Fibroblast of pulmonary artery (primary cell): ENCODE measurements around the gene HIPK2.
A peak's percentile ranks its signal among the peaks of the same experiment; 100 is the strongest.

Source experiments
- DNase-seq: peaks from one replicate; pipeline ENCODE4 v3.0.0-alpha.2; 2010; ENCODE audit warnings: low read depth
- H3K4me3 ChIP-seq: replicated peaks from 2 replicates; pipeline ENCODE4 v1.5.1; 2011; ENCODE audit warnings: low read depth, mild to moderate bottlenecking, control low read depth, low read length, moderate library complexity
- CTCF ChIP-seq: IDR thresholded peaks from 2 replicates; pipeline ENCODE4 v1.5.1; 2011; ENCODE audit warnings: mild to moderate bottlenecking, control low read depth, low read length, inconsistent platforms; ENCODE audit errors: missing control alignments

HIPK2 gene

GRCh38 chr7:139743267-139743966, 34.4 kb downstream of the HIPK2 start:
- DNase-seq: no peak
- TF ChIP-seq CTCF: no peak
- no peak overlapping the region for H3K4me3 ChIP-seq

- no peak for TF ChIP-seq CTCF
- DNase-seq: peak; percentile 70
Observed at GRCh38 chr7:139741789-139742344, 35.9 kb downstream of the HIPK2 start.

GRCh38 chr7:139741239-139741638, 36.6 kb downstream of the HIPK2 start:
- DNase-seq: no peak
- H3K4me3 ChIP-seq: no peak overlapping the region
- no peak for TF ChIP-seq CTCF

More at GRCh38 chr7:139741789-139742344, 35.9 kb downstream of the HIPK2 start:
- no peak overlapping the region for H3K4me3 ChIP-seq

- TF ChIP-seq CTCF: no peak
- H3K4me3 ChIP-seq: no peak overlapping the region
- no peak for DNase-seq
Observed at GRCh38 chr7:139739863-139740597, 37.8 kb downstream of the HIPK2 start.

GRCh38 chr7:139738772-139739171, 39.0 kb downstream of the HIPK2 start:
- TF ChIP-seq CTCF: no peak
- no peak for DNase-seq
- no peak overlapping the region for H3K4me3 ChIP-seq

- H3K4me3 ChIP-seq: no peak overlapping the region
- DNase-seq: peak; percentile 44
- no peak for TF ChIP-seq CTCF
Observed at GRCh38 chr7:139738101-139738489, 39.7 kb downstream of the HIPK2 start.
